Posterior vena cava (tissue), 2 donors: Measurements from ENCODE around the gene TRIM31. TPM values are rescaled to one million over a fixed set of nuclear protein-coding genes. Genes with fewer than 3 reads are reported as not detected.
"Not testable (repeated sequence)": the region's sequence is repeated elsewhere in the genome, so short reads cannot be mapped to it uniquely, and the experiment has no call there.

ENCODE experiments used
- DNase-seq: peaks from one replicate; pipeline ENCODE4 v3.0.0-alpha.2; 2020; ENCODE audit warnings: low spot score
- intact Hi-C, 2 donors: fragments of 100-400 bp; cut with DNase I; formaldehyde crosslinking; loops; one replicate each; pipeline versions ENCODE4 v1.14.1 to v1.14.2; 2022 to 2023
- total RNA-seq, 2 donors: library from RNA; stranded (reverse); fragmentation: NEBNext Ultra II Directional; extraction: Animal tissue kit (Norgen Biotek cat#: 25700); gene quantifications; one replicate each; pipeline ENCODE4 v1.2.1, GENCODE V29; 2021
- donor health status: DM: yes; HTN: yes; CAD: no.
- donor health status: DM: yes; HTN: yes; CAD: no.

The TRIM31 gene
- total RNA-seq, 2 donors from 2014 or later, result not detected

DNA sequence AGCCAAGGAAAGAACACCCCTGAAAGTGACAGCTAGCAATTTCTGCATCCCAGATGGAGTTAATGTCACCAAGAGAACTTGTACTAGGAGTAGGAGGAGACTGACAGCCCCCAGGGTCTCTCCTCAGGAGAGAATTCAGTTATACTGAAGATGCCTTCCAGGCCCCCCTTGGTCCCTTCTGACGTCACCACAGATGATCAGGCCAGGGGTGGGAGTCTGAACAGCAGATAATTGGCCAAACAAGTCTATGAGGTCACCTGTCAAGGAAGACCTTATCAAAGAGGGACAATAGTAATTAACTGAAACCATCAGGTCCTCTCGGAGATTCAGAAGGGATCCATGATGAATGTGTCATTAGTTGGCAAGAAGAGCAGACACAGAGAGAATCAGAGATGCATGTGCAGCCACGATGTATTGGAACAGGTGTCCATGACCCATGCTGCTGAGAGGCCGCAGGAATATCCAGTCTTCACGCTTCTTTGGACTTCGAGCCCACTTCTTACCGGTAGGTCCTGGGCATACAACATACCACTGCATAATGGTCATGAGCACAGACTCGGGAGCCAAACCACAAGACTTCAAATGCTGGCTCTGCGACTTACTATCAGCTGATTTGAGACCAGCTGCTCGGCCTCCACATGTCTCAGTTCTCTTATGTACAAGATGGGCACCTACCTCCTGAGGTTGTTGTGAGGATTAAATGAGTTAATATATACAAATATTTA, 37.9 kb upstream of the TRIM31 start:
- intact Hi-C loops, result no loop called here
- DNase-seq, result no peak

DNA sequence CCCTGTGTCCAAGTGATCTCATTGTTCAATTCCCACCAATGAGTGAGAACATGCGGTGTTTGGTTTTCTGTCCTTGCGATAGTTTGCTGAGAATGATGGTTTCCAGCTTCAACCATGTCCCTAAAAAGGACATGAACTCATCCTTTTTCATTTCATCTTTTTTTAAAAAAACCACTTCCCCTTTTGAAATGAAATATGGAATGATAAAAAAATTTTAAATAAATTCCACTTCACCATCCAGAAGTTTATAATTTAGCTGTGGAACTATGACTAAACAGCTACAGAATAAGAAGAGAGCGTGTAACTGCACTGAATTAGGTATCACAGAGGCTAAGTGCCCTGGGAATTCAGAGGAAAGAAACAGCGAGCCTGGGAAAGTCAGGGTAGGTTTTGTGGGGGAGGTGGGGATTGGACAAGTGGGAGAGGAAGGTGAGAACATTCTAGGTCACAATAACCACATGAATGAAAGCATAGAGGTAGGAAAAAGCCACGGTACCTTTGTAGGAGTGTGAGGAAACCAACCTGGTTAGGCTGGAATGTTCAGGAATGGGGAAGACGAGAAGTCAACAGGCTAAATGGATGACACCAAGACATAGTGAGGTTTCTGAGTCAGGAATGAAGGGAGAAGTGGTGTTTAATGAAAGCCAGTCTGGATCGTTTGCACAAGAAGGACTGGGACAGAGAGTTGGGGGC, 37.1 kb upstream of the TRIM31 start:
- no peak for DNase-seq
- intact Hi-C loops, result no loop called here

DNA sequence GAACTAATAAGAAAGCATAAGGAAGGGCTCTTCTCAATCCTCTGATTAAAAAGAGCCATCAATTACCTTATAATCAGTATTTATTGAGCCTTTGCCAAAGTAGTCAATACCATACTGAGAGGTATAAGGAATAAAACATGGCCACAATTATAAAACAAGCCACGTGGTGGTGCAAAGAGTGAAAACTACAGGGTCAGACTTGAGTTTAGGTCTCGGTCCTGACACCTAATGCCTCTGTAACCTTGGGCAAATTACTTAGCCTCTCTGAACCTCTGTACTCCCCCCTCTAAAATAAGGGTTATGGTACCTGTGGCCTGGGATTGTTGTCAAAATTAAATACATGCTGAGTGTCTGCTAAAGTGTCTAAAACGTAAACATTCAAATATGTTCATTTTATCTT, 36.3 kb upstream of the TRIM31 start:
- intact Hi-C loops, result no loop called here

DNA sequence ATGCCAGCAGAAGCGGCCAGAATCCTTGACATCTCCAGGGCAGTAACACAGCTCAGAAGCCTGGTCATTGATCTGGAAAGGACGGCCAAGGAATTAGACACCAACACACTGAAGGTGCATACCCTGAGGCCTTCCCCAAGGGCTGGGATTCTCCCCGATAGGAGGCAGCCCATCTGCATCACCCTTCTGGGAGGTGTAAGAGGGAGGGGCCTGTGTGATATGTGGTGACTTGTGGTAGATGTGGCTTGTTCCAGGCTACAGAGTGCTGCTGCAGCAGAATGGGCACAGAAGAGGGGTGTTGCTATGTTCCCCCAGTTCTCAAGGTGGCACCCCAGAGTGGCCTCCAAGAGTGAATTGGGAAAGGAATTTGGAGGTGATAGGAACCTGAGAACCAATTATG, 34.2 kb upstream of the TRIM31 start:
- intact Hi-C loops, result no loop called here
- no peak for DNase-seq

More for the DNA sequence above, 36.3 kb upstream of the TRIM31 start:
- no peak for DNase-seq

DNA sequence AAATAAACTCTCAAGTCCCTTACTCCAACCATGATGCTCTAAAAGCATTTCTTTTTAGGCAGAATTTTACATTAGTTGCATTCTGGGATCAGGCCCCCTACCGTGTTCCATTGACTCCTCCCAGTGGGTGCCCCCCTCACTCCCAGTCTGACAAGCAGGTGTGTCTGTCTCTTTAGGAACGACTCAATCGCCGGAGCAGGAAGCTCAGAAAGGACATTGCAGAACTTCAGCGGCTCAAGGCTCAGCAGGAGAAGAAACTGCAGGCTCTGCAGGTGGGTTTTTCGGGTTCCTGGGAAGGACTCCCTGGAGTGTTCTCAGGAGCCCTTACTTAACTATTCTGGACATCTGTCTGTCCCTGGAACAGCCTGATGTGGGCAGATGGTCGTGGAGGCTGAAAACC, 32.9 kb upstream of the TRIM31 start:
- intact Hi-C loops, result no loop called here
- no peak for DNase-seq

DNA sequence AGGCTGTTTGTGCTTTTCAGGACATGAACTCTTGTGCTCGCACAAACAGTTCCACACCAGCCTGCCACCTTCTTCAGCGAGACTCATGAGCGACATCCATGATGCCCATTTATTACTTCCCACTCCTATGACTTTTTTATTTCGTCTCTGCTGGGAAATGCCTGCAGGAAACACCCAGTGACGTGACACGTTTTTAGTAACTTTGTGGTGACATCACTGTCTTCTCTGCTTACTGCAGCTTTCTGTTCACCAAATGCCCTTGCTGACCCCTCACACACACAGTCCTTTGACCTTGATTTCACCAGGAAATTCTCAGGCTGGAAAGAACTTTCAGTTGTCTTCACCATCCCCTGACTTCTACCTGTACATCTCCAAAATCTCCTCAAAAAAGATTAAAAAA, 31.9 kb upstream of the TRIM31 start:
- intact Hi-C loops, result no loop called here
- no peak for DNase-seq

DNA sequence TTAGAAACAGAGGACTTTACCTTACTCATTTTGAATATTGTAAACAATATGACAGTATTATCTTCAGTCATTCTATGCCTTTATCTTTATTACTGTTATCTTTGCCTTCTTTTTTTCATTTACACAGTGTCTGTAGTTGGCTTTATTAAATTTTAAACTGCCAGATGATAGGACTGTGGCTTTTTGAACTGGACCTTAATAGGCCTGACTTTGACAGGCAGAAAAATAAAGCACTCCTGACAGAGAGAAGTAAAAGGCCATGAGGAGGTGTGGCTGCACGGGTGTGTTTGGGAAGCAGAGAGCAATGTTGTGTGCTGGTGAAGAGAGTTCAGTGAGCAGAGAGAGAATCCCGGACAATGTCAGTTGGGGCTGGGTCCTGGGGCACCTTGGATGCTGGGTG, 30.9 kb upstream of the TRIM31 start:
- intact Hi-C loops, result no loop called here
- DNase-seq, result no peak

DNA sequence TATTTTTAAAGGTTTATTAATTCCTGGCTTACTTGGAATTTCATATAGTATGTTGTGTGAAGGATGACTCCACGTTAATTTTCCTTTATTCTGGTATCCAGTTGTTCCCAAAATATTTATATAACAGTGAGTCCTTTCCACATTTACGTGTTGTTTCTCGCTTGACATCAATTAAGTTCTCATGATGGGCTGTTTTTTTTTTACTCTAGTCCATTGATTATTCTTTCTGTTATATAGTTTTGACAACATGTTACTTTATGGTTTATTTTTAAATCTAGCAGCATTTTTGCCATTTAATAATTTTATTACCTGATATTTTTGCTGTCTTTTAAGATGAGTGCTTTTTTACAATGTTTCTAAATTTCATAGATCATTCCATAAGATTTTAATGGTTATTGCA, 29.8 kb upstream of the TRIM31 start:
- intact Hi-C loops, result no loop called here
- DNase-seq, result no peak

DNA sequence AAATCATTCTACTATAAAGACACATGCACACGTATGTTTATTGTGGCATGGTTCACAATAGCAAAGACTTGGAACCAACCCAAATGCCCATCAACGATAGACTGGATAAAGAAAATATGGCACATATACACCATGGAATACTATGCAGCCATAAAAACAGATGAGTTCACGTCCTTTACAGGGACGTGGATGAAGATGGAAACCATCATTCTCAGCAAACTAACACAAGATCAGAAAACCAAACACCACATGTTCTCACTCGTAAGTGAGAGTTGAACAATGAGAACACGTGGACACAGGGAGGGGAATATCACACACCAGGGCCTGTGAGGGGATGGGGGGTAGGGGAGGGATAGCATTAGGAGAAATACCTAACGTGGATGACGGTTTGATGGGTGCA, 27.4 kb upstream of the TRIM31 start:
- DNase-seq, intact Hi-C loops: not testable (repeated sequence)

DNA sequence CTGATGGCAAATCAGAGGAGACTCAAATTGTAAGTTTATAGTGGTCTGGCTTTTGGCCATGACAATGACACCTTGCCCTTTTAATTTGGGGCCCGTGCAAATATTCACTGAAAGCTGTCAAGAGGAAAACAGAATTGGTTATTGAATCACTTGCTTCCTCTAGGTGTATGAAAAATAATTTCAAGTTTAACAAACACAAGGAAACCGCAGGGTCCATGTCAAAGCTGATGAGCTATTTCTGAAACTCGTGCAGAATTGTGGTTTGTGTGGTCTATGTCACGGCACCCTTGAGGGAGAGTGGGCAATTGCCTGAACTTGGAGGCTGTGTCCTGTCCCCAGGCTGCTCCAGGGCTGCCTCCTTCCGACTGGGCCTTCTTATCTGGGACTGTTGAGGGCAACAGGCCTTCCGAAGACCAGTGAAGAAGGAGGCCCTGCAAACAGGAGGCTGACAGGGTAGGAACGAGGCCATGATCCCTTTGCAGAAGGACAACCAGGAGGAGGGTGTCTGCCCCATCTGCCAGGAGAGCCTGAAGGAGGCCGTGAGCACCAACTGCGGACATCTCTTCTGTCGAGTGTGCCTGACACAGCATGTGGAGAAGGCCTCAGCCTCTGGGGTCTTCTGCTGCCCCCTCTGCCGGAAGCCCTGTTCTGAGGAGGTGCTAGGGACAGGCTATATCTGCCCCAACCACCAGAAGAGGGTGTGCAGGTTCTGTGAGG, 23.8 kb upstream of the TRIM31 start:
- DNase-seq, result no peak
- intact Hi-C loops, result no loop called here

DNA sequence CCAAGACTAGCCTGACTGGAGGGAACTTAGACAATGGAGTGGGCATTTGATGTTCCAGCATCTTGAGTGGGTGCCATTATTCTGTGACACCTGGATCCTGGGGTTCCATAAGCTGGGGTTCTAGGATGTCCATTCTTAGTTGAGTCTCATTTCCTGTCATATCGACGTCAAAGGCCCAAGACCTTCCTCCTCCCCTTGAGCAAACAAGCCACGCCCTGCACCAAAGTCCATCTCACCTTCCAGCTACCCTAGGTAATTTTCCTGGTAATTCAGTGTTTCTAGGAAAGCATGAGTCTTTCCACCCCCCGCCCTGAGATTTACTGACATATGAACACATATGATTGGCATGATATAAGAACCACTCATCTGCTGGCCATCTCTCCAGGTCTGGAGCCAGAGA, 22.9 kb upstream of the TRIM31 start, which contains the start of gene TRIM40:
Gene TRIM40 (plus strand): TSS at position 384 of the 400 bp plus-strand sequence. CDS start 897 bp downstream, outside the sequence.
- DNase-seq, result no peak
- intact Hi-C loops, result no loop called here

DNA sequence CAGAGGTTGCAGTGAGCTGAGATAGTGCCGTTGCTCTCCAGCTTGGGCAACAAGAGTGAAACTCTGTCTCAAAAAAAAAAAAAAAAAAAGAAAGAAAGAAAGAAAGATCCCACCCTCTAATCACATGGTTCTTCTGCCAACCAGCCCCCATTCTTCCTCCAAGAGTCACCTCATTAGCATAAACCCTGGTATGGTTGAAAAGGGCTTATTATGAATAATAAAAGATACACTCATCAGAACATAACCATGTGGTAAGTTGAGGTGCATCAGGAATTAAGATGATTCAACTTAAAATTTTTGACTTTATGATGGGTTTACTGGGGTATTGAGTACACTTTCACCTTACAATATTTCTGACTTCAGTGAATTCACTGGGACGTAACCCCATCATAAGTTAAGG, 22.3 kb upstream of the TRIM31 start:
- intact Hi-C loops, result no loop called here
- no peak for DNase-seq

DNA sequence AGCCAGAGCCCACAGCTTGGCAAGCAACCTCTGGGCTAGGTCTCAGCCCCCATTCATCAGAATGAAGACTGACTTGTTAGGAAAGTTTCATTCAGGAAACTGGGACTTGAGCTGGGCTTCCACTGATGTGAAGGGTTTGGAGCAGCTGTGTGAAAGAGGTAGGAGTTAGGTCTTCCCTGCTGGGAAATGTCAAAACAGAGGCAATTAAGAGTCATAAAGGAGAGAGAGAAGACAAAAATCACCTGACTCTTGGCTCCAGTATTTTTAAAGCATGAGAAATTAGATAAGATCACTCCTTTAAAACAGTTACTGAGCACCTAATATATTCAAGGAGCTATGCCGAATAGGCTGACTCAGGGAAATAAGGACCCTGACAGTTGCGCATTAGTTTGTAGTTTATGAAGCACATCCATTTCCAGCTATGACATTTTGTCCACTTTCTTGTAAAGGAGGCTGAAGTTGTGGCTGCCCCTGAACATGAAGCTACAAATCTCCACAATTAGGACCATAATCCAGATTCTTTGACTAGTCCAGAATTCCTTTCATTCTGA, 19.1 kb upstream of the TRIM31 start:
- intact Hi-C loops, result no loop called here
- no peak for DNase-seq

DNA sequence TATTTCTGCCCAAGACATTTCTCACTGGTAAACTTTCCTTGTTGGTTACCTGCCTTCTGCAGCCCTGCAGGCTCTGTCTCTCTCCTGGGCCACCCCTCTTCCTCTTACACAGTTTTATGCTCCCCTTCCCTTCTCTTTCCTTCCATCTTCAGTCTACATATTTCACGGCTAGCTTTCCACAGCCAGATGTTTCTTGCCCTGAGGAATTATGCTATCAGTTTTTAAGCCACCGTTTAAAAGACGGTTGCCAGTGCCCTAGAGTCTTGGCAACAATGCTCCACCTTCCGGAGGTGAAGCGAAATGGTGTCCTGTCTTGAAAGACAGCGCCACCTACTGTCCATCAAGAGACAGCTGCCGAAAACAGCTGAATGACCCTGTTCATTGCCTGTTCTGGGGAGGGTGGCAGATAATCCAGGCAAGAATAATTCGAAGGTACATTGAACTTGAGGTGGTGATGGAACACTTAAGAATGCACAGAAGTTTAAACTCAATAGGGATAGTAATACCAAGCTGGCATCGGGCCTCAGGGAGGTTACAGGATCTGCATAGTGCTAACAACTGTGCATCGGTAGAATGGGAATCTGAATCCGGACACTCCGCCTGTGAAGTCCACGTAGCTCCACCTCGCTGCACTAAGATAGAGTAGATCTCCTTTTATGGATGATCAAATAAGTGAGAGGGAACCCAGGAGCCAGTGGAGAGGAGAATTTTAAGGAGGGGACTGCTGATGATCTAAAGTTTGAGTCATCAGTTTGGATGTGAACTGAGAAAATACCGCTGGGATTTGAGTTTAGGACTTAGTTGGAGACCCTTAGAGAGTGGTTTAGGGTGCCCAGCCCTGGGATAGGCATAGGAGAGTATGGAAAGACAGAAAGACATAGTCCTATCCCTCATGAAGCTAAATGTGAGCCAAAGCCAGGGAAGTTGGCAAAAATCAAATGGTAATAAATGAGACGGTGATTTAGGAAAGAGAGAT, 18.3 kb upstream of the TRIM31 start:
- DNase-seq, result no peak
- intact Hi-C loops, result no loop called here

DNA sequence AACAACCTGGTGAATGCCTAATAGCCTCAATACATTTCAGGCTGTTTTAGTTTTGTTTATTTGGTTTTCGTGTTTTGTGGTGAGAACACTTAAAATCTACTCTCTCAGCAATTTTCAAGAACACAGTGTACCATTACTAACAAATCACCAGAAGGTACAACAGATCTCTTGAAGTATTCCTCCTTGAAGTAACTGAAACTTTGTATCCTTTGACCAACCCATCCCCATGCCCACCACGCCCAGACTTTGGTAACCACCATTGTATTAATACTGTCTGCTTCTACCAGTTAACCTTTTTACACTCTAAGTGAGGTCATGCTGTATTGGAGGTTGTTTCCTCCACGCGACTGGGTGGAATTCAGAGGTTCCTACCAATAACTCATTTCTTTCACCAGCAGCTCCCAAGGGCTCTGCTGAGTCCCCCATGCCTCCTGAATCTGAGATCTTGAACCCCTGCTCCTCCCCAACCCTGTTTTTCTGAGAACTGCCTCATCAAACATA, 17.3 kb upstream of the TRIM31 start:
- no peak for DNase-seq
- intact Hi-C loops, result no loop called here

DNA sequence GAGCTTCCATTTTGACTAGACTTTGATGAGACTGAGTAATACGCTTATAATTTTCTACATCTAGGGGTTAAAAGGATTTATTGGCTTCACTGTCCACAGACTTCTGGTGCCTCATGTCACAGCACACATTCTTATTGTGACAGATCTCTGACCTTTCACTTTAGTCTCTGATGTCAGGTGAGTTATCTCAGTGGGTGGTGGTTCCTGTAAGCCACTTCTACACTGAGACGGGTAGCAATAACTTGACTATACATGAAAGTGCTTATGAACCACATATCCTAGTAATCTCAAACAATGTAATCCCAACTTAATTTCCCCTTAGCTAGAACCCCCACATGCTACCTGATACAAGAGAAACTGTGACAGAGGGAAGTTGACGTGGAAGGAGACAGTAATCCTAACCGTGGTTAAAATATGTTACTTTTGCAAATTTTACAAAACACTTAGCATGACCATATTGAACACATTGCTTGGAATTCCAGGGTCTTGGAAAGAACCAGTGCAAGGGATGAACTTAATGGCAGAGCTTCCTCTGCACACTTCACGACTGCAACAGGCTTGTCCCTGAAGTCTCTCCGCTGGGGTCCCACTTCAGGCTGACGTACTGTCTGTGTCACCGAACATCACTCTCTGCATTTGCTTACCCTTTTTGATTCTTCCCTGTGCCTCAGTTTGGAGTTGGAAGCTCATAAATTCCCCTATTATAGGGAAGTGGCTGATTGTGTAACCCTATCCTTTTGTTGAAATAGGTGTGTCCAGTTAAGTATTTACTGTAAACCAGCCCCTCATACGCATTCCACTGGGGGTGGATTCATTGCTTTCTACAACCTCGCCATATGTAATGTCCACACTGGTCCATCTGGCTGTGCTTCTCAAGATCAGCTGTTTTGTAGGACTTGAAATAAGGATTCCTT, 16.6 kb upstream of the TRIM31 start:
- DNase-seq, result no peak
- intact Hi-C loops, result no loop called here

DNA sequence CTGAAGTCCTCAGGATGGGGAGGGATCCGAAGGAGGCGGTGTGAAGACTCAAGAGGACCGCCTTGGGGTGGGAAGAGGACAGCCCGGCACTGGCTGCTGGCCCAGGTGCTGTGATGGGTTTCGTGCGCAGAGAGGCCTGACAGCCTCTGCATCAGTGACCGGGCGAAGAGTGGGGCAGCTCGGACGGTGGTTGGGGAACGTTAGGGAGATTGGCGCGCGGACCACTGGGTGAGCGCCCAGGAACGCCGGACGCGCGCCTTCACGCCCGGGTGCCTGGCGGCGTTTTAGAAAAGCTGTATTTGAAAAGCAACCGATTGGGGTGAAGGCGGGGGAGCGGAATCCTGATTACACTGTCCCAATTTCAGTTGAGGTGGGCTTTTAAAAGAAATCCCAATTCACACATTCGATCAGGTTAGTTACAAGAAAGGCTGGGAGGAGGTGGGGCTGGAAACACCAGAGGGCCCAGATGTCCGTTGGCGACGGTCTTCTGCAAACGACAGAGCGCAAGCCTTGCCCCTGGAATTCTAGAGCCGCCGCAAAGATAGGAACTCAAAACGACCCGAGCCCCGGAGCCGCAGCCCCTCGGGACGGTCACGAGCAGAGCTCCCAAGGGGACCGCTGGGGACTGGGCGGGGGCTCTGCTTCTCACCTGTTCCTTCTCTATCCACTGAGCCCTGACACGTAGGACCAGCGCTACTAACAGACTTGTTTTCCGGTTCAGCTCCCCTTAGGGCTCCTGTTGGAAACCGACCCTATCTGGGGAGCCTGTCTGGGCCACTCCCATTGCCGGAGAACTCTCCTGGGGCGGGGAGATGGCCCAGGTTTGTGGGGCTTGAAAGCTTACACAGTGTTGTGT, 14.6 kb upstream of the TRIM31 start:
- no peak for DNase-seq
- intact Hi-C loops, result no loop called here
